Measurements from ENCODE around the gene TTLL5. TPM values are rescaled to one million over a fixed set of nuclear protein-coding genes. Genes with fewer than 3 reads are reported as not detected.

Gene TTLL5
- total RNA-seq, 1 experiment from 2014 or later = 28.2 TPM

GRCh38 chr14:75982266-75983018 lies 321.4 kb downstream of the TTLL5 start:
- Histone ChIP-seq H3K36me3 (no peaks in the 10 kb centered on the region), H3K4me3 (peak overlapping the region; percentile 98), H3K9me3 (replicated peaks) (no peaks in the 10 kb centered on the region), H3K27ac (peak overlapping the region; percentile 70), H3K4me1 (no peaks in the 10 kb centered on the region), H3K27me3 (0 out of 2 replicates have a peak, but pooled peaks cover 3% of the 10 kb centered on the region)
- DNase-seq = peak; percentile 80 to 85

DNA sequence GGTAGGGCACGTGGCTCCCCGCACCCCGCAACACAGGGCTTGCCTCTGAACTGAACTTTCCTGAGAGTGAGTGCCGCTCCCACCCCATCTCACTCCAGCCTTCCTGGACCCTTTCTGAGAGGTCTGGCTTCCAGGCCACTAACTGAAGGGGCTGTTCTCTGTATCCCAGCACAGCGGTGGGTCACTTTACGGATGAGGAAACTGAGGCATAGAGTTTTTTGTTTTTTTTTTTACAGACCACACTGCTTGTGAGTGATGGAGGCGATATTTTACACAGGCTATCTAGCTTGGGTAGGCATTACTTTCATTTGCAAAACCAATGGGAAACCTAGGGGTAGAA lies 321.9 kb downstream of the TTLL5 start:
- H3K27ac ChIP-seq = no peak overlapping the region
- H3K4me3 ChIP-seq = peak overlapping the region; percentile 98
- H3K9me3 ChIP-seq (replicated peaks) = no peaks in the 10 kb centered on the region
- H3K27me3 ChIP-seq = 0 out of 2 replicates have a peak, but pooled peaks cover 3% of the 10 kb centered on the region
- H3K4me1 ChIP-seq = no peaks in the 10 kb centered on the region
- no peak for DNase-seq
- no peaks in the 10 kb centered on the region for H3K36me3 ChIP-seq

GRCh38 chr14:75984674-75985073 lies 323.6 kb downstream of the TTLL5 start:
- H3K4me1 ChIP-seq = no peaks in the 10 kb centered on the region
- no peak overlapping the region for H3K27ac ChIP-seq
- no peak overlapping the region for H3K4me3 ChIP-seq
- H3K9me3 ChIP-seq (replicated peaks) = no peaks in the 10 kb centered on the region
- no peak for DNase-seq
- H3K27me3 ChIP-seq = 0 out of 2 replicates have a peak, but pooled peaks cover 3% of the 10 kb centered on the region
- H3K36me3 ChIP-seq = no peaks in the 10 kb centered on the region

GRCh38 chr14:75985618-75986438 lies 324.8 kb downstream of the TTLL5 start, which contains the start of gene IFT43:
Gene IFT43 (plus strand): TSS chr14:75985763. CDS start chr14:75985787, 24 bp downstream.
- Histone ChIP-seq H3K27me3 (0 out of 2 replicates have a peak, but pooled peaks cover 3% of the 10 kb centered on the region), H3K27ac (peak within 1 kb of the TSS; percentile 8; the same call in 1 of the 2 replicates), H3K4me3 (peak within 1 kb of the TSS; percentile 90), H3K4me1 (no peaks in the 10 kb centered on the region), H3K9me3 (replicated peaks) (no peaks in the 10 kb centered on the region), H3K36me3 (no peaks in the 10 kb centered on the region)
- peak; percentile 81 to 83 for DNase-seq

DNA sequence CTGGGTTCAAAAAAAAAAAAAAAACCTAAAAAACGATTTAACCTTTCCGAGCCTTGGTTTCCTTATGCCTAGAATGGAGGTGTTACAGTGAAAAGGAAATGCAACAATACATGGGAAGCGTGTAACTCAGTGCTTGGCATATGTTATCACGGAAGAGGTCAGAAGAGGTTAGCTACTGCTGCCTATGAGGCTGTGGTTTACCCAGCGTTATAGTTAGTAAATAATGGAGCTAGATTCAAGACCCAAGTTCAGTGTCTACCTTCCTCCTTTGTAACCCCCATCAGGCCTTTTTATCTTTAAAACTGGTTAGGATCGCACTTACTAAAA lies 325.4 kb downstream of the TTLL5 start:
- DNase-seq = no peak
- Histone ChIP-seq H3K4me1 (no peaks in the 10 kb centered on the region), H3K9me3 (replicated peaks) (no peaks in the 10 kb centered on the region), H3K27me3 (0 out of 2 replicates have a peak, but pooled peaks cover 3% of the 10 kb centered on the region), H3K4me3 (peak overlapping the region; percentile 90), H3K36me3 (no peaks in the 10 kb centered on the region), H3K27ac (no peak overlapping the region)

GRCh38 chr14:75987201-75987970 lies 326.3 kb downstream of the TTLL5 start:
- H3K27me3 ChIP-seq = 0 out of 2 replicates have a peak, but pooled peaks cover 3% of the 10 kb centered on the region
- no peak overlapping the region for H3K27ac ChIP-seq
- H3K9me3 ChIP-seq (replicated peaks) = no peaks in the 10 kb centered on the region
- no peaks in the 10 kb centered on the region for H3K4me1 ChIP-seq
- DNase-seq = no peak
- H3K4me3 ChIP-seq = no peak overlapping the region
- no peaks in the 10 kb centered on the region for H3K36me3 ChIP-seq

DNA sequence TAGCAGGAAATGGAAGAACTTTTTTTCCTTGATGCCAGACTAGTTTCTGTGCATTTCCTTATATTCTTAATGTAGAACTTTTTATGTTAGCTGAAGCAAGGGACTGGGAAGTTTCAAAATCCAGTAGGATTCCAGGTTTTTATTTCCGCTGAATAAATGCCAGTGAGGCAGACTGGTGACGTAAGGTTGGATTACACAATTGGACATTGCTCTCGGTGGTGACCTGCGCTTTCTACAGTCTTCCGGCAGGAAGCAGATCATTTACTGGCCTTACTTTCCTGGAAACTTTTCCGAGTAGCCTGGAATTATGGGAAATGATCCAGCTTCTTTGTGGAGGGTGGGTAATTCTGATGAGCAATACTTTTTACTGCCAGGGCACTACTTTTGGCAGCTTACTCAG lies 328.1 kb downstream of the TTLL5 start:
- H3K4me1 ChIP-seq = no peaks in the 10 kb centered on the region
- no peak overlapping the region for H3K27ac ChIP-seq
- H3K9me3 ChIP-seq (replicated peaks) = no peaks in the 10 kb centered on the region
- H3K36me3 ChIP-seq = no peaks in the 10 kb centered on the region
- H3K27me3 ChIP-seq = no peaks in the 10 kb centered on the region
- no peak for DNase-seq
- H3K4me3 ChIP-seq = no peak overlapping the region

DNA sequence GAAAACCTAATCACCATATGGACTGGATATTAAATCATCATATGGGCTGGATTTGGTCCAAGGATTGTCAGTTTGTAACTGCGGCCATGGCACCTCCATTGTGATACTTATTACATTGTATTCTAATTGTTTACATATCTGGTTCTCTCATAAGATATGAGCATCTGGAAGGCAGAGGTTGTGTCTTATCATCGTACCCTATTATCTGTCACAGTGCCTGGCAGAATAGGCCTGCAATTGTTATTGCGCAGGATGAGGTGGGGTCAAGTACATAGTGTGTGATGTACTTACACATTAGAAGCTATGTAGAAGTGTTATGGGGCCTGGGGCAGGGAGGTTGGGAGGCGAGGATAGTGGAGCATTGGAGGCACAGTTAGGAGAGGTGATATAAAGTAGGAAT lies 329.3 kb downstream of the TTLL5 start:
- Histone ChIP-seq H3K4me3 (no peak overlapping the region), H3K27me3 (no peaks in the 10 kb centered on the region), H3K27ac (no peak overlapping the region), H3K36me3 (no peaks in the 10 kb centered on the region), H3K9me3 (replicated peaks) (no peaks in the 10 kb centered on the region), H3K4me1 (no peaks in the 10 kb centered on the region)
- DNase-seq = no peak

GRCh38 chr14:75991753-75992152 lies 330.7 kb downstream of the TTLL5 start:
- H3K9me3 ChIP-seq (replicated peaks) = no peaks in the 10 kb centered on the region
- no peak for DNase-seq
- no peak overlapping the region for H3K27ac ChIP-seq
- no peaks in the 10 kb centered on the region for H3K27me3 ChIP-seq
- H3K36me3 ChIP-seq = no peaks in the 10 kb centered on the region
- H3K4me3 ChIP-seq = no peak overlapping the region
- no peaks in the 10 kb centered on the region for H3K4me1 ChIP-seq

GRCh38 chr14:75993567-75994041 lies 332.6 kb downstream of the TTLL5 start:
- Histone ChIP-seq H3K27ac (no peak overlapping the region), H3K4me3 (no peak overlapping the region), H3K27me3 (no peaks in the 10 kb centered on the region), H3K9me3 (replicated peaks) (no peaks in the 10 kb centered on the region), H3K36me3 (no peaks in the 10 kb centered on the region), H3K4me1 (no peaks in the 10 kb centered on the region)
- no peak for DNase-seq

- Histone ChIP-seq H3K9me3 (replicated peaks) (no peaks in the 10 kb centered on the region), H3K4me3 (no peak overlapping the region), H3K4me1 (no peaks in the 10 kb centered on the region), H3K27ac (no peak overlapping the region), H3K36me3 (no peaks in the 10 kb centered on the region), H3K27me3 (no peaks in the 10 kb centered on the region)
- no peak for DNase-seq
Observed at GRCh38 chr14:75995372-75996041, 334.5 kb downstream of the TTLL5 start.

- no peaks in the 10 kb centered on the region for H3K27me3 ChIP-seq
- no peaks in the 10 kb centered on the region for H3K9me3 ChIP-seq (replicated peaks)
- no peak overlapping the region for H3K4me3 ChIP-seq
- H3K4me1 ChIP-seq = no peaks in the 10 kb centered on the region
- no peak for DNase-seq
- H3K27ac ChIP-seq = no peak overlapping the region
- no peaks in the 10 kb centered on the region for H3K36me3 ChIP-seq
Observed at GRCh38 chr14:75996488-75996887, 335.4 kb downstream of the TTLL5 start.

DNA sequence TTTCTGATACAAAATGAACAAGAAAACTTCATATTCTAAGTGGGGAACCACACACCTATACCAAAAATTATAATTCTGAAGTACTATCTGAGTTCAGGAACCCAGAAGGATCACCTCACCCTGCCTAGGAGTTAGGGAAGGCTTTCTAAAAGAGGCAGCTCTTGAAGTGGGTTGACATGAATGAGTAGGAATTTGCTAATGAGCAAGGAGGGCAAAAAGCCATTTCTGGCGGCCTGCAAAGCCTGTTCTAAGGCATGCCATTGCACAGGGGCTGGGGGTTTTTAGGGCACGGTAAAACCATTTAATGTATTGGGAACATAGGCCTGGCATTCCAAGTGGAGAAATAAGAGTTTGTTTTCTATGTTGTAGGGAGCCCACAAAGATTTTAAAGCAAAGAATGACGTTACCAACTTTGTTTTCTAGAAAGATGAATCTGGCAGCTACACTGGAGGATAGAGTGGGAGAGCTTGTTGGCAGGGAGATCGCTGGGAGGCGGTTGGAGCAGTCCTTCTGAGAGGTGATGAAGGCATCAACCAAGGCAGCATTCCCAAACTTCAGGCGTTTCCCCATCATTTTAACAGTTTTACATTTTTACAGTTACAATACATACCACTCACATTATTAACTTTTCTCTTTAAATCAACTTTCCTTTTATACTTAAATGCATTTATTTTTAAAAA lies 338.6 kb downstream of the TTLL5 start:
- Histone ChIP-seq H3K9me3 (replicated peaks) (0 out of 2 replicates have a peak, but pooled peaks cover 3% of the 10 kb centered on the region), H3K27me3 (no peaks in the 10 kb centered on the region), H3K27ac (no peak overlapping the region), H3K36me3 (peaks cover 5% of the 10 kb centered on the region), H3K4me3 (no peak overlapping the region), H3K4me1 (no peaks in the 10 kb centered on the region)
- DNase-seq = no peak

DNA sequence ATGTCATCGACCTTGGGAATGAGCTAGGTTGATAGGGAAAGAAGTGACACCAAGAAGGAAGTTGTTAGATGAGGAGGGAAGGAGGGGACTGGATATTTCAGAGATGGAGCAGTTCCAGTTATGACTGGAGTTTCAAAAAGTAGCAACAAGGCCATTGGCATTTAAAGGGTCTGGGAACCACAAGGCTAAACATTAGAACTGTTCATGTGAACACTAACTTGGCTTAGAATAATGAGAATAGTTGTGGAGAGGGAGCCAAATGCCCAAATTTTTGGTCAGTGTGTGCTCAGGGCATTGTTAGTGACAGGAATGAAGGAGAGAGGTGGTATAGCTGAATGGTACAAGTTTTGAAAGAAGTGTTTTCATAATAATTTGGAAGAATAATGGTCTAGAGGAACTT lies 341.3 kb downstream of the TTLL5 start:
- Histone ChIP-seq H3K27ac (no peak overlapping the region), H3K4me3 (no peak overlapping the region), H3K9me3 (replicated peaks) (peaks cover 3% of the 10 kb centered on the region; the same call in 1 of the 2 replicates), H3K36me3 (peaks cover 10% of the 10 kb centered on the region), H3K27me3 (no peaks in the 10 kb centered on the region), H3K4me1 (no peaks in the 10 kb centered on the region)
- no peak for DNase-seq
